ENCODE measurements around the gene PEX13.

The PEX13 gene

DNA sequence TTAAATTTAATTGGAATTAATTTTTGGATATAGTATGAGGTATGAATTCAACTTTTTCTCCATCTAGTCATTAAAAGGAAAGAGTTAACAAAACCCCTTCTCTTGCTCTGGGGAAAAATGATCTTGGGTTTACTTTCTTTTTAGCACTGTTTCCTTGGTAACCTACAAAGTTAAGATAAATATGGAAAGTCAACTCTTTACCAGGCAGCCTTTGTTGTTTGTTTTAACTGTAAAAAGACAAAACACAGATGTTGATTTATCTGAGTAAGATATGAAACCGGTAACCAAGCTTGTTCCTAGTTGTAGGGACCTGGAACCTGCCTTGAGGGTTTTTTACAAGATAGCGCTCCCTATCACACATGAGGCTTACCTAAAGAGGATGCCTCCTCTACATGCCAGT is 38.0 kb downstream of the PEX13 start:
- TF ChIP-seq EZH2 (IDR thresholded peaks at IDR 0.05; ENCODE audit: borderline replicate concordance, low read depth, low read length, severe bottlenecking): no peak
- TF ChIP-seq, protein P1, sequence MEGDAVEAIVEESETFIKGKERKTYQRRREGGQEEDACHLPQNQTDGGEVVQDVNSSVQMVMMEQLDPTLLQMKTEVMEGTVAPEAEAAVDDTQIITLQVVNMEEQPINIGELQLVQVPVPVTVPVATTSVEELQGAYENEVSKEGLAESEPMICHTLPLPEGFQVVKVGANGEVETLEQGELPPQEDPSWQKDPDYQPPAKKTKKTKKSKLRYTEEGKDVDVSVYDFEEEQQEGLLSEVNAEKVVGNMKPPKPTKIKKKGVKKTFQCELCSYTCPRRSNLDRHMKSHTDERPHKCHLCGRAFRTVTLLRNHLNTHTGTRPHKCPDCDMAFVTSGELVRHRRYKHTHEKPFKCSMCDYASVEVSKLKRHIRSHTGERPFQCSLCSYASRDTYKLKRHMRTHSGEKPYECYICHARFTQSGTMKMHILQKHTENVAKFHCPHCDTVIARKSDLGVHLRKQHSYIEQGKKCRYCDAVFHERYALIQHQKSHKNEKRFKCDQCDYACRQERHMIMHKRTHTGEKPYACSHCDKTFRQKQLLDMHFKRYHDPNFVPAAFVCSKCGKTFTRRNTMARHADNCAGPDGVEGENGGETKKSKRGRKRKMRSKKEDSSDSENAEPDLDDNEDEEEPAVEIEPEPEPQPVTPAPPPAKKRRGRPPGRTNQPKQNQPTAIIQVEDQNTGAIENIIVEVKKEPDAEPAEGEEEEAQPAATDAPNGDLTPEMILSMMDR (IDR thresholded peaks at IDR 0.05; ENCODE audit: borderline replicate concordance, extremely low read depth, low read length, poor library complexity, severe bottlenecking): no peak
- Histone ChIP-seq H3K9me3 (ENCODE audit: insufficient read depth, low read length, severe bottlenecking) (no peaks in the 10 kb centered on the region), H3K27me3 (ENCODE audit: insufficient read depth, low read length, poor library complexity) (no peaks in the 10 kb centered on the region), H3K27ac (ENCODE audit: low read length) (no peak overlapping the region), H3K4me2 (ENCODE audit: insufficient read depth, low read length) (no peak overlapping the region), H3K4me1 (ENCODE audit: insufficient read depth, low read length) (no peaks in the 10 kb centered on the region), H3K79me2 (ENCODE audit: insufficient read depth, low read length) (no peaks in the 10 kb centered on the region), H4K20me1 (ENCODE audit: insufficient read depth, low read length) (no peaks in the 10 kb centered on the region), H3K9ac (ENCODE audit: low read depth, low read length) (no peak overlapping the region), H3K4me3 (ENCODE audit: low read depth in 1 of 2, low read length in 2 of 2) (no peak overlapping the region), H2AFZ (ENCODE audit: low read depth, low read length) (no peak overlapping the region), H3K36me3 (ENCODE audit: insufficient read depth, low read length) (peaks cover 20% of the 10 kb centered on the region; the same call in 1 of the 2 replicates)
- DNase-seq: no peak
- ATAC-seq (ENCODE audit: insufficient read depth, low read depth): no peak

DNA sequence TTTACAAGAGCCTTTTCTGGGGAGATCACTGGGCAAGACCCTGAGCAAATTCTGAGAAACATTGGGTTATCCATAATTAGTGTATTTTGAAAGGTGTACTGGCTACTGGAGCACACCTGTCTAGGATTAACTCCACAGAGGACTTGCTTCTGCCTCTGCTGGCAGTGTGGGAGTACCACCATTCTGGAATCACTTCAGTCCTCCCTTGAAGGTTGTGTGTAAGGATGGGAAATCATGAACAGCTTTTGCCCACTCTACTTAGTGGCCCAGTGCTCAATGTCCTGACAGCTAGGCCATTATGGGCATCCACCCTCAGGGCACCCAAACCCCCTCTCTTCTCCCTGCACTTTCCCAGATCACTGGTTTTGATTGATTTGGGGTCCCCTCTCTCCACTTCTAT is 40.0 kb downstream of the PEX13 start:
- H2AFZ ChIP-seq (ENCODE audit: low read depth, low read length): no peak overlapping the region
- H3K36me3 ChIP-seq (ENCODE audit: insufficient read depth, low read length): peaks cover 13% of the 10 kb centered on the region; the same call in 1 of the 2 replicates
- TF ChIP-seq, protein P1 (IDR thresholded peaks at IDR 0.05; ENCODE audit: borderline replicate concordance, extremely low read depth, low read length, poor library complexity, severe bottlenecking): no peak
- no peak for TF ChIP-seq EZH2 (IDR thresholded peaks at IDR 0.05; ENCODE audit: borderline replicate concordance, low read depth, low read length, severe bottlenecking)
- H3K79me2 ChIP-seq (ENCODE audit: insufficient read depth, low read length): no peaks in the 10 kb centered on the region
- no peak overlapping the region for H3K27ac ChIP-seq (ENCODE audit: low read length)
- no peak overlapping the region for H3K4me3 ChIP-seq (ENCODE audit: low read depth in 1 of 2, low read length in 2 of 2)
- H4K20me1 ChIP-seq (ENCODE audit: insufficient read depth, low read length): no peaks in the 10 kb centered on the region
- H3K4me1 ChIP-seq (ENCODE audit: insufficient read depth, low read length): no peaks in the 10 kb centered on the region
- H3K9ac ChIP-seq (ENCODE audit: low read depth, low read length): no peak overlapping the region
- DNase-seq: no peak
- no peak overlapping the region for H3K4me2 ChIP-seq (ENCODE audit: insufficient read depth, low read length)
- no peaks in the 10 kb centered on the region for H3K9me3 ChIP-seq (ENCODE audit: insufficient read depth, low read length, severe bottlenecking)
- no peaks in the 10 kb centered on the region for H3K27me3 ChIP-seq (ENCODE audit: insufficient read depth, low read length, poor library complexity)
- ATAC-seq (ENCODE audit: insufficient read depth, low read depth): no peak

DNA sequence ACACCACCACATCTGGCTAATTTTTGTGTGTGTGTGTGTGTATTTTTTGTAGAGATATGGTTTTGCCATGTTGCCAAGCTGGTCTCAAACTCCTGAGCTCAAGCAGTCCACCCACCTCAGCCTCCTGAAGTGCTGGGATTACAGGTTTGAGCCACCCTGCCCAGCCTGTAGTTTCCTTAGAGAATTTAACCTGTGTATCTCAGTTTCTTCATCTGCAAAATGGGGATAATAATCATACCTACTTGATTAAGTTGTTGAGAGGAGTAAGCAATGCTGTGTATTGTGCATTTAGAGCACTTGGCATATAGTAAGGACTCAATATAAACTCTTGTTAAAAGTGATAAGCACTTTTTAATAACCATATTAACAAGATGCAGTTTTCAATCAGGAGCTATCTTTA is 41.9 kb downstream of the PEX13 start:
- no peak overlapping the region for H3K4me2 ChIP-seq (ENCODE audit: insufficient read depth, low read length)
- no peaks in the 10 kb centered on the region for H3K27me3 ChIP-seq (ENCODE audit: insufficient read depth, low read length, poor library complexity)
- H3K4me1 ChIP-seq (ENCODE audit: insufficient read depth, low read length): no peaks in the 10 kb centered on the region
- ATAC-seq (ENCODE audit: insufficient read depth, low read depth) (no peak), DNase-seq (no peak)
- no peak for TF ChIP-seq EZH2 (IDR thresholded peaks at IDR 0.05; ENCODE audit: borderline replicate concordance, low read depth, low read length, severe bottlenecking)
- TF ChIP-seq, protein P1 (IDR thresholded peaks at IDR 0.05; ENCODE audit: borderline replicate concordance, extremely low read depth, low read length, poor library complexity, severe bottlenecking): no peak
- H4K20me1 ChIP-seq (ENCODE audit: insufficient read depth, low read length): no peaks in the 10 kb centered on the region
- no peaks in the 10 kb centered on the region for H3K9me3 ChIP-seq (ENCODE audit: insufficient read depth, low read length, severe bottlenecking)
- H3K27ac ChIP-seq (ENCODE audit: low read length): no peak overlapping the region
- H3K4me3 ChIP-seq (ENCODE audit: low read depth in 1 of 2, low read length in 2 of 2): no peak overlapping the region
- H3K36me3 ChIP-seq (ENCODE audit: insufficient read depth, low read length): peaks cover 9% of the 10 kb centered on the region; the same call in 1 of the 2 replicates
- H3K79me2 ChIP-seq (ENCODE audit: insufficient read depth, low read length): no peaks in the 10 kb centered on the region
- no peak overlapping the region for H2AFZ ChIP-seq (ENCODE audit: low read depth, low read length)
- no peak overlapping the region for H3K9ac ChIP-seq (ENCODE audit: low read depth, low read length)

All from DND-41 (cell line).